Activated CD4-positive, alpha-beta T cell treated with anti-CD3 and anti-CD28 coated beads for 48 hours (primary cell): ENCODE data around the gene UBXN7.
"Not testable (repeated sequence)": the region's sequence is repeated elsewhere in the genome, so short reads cannot be mapped to it uniquely, and the experiment has no call there.

ENCODE experiments used
- DNase-seq: peaks from one replicate; pipeline ENCODE4 v3.0.0-alpha.2; 2020

Gene UBXN7

GRCh38 chr3:196414469-196414868, 17.8 kb downstream of the UBXN7 start:
- DNase-seq, result no peak

GRCh38 chr3:196412704-196413103, 19.5 kb downstream of the UBXN7 start:
- DNase-seq, result no peak

- DNase-seq, result no peak
Measured at GRCh38 chr3:196409409-196409808, 22.8 kb downstream of the UBXN7 start.

- DNase-seq, result no peak
Measured at GRCh38 chr3:196408565-196409300, 23.5 kb downstream of the UBXN7 start.

GRCh38 chr3:196406811-196407470, 25.3 kb downstream of the UBXN7 start:
- DNase-seq, result no peak

GRCh38 chr3:196400331-196400730, 31.9 kb downstream of the UBXN7 start:
- DNase-seq, result no peak

GRCh38 chr3:196399485-196399945, 32.7 kb downstream of the UBXN7 start:
- no peak for DNase-seq

- DNase-seq, result no peak
Measured at GRCh38 chr3:196398782-196399181, 33.4 kb downstream of the UBXN7 start.

- DNase-seq, result no peak
Measured at GRCh38 chr3:196397941-196398340, 34.3 kb downstream of the UBXN7 start.

GRCh38 chr3:196390116-196390515, 42.1 kb downstream of the UBXN7 start:
- DNase-seq, result no peak

GRCh38 chr3:196388956-196389355, 43.3 kb downstream of the UBXN7 start:
- no peak for DNase-seq

- DNase-seq, result not testable (repeated sequence)
Measured at GRCh38 chr3:196387941-196388340, 44.3 kb downstream of the UBXN7 start.

- not testable (repeated sequence) for DNase-seq
Measured at GRCh38 chr3:196386797-196387196, 45.4 kb downstream of the UBXN7 start.

GRCh38 chr3:196386034-196386433, 46.2 kb downstream of the UBXN7 start:
- DNase-seq, result not testable (repeated sequence)

- not testable (repeated sequence) for DNase-seq
Measured at GRCh38 chr3:196385446-196385845, 46.8 kb downstream of the UBXN7 start.

- peak; percentile 11 for DNase-seq
Measured at GRCh38 chr3:196378146-196378841, 53.9 kb downstream of the UBXN7 start.

- DNase-seq, result no peak
Measured at GRCh38 chr3:196377321-196377720, 54.9 kb downstream of the UBXN7 start.

GRCh38 chr3:196365736-196366135, 66.5 kb downstream of the UBXN7 start:
- DNase-seq, result no peak

GRCh38 chr3:196360586-196360985, 71.6 kb downstream of the UBXN7 start:
- no peak for DNase-seq

GRCh38 chr3:196358540-196358939, 73.7 kb downstream of the UBXN7 start:
- DNase-seq, result not testable (repeated sequence)

- no peak for DNase-seq
Measured at GRCh38 chr3:196357905-196358304, 74.3 kb downstream of the UBXN7 start.

GRCh38 chr3:196356556-196356955, 75.7 kb downstream of the UBXN7 start:
- no peak for DNase-seq

GRCh38 chr3:196355668-196356067, 76.6 kb downstream of the UBXN7 start:
- no peak for DNase-seq

- DNase-seq, result no peak
Measured at GRCh38 chr3:196354132-196354531, 78.1 kb downstream of the UBXN7 start.
